Measurements from ENCODE around the gene MICAL3.

The MICAL3 gene

GRCh38 chr22:17838180-17838865, 186.0 kb downstream of the MICAL3 start:
- no peaks in the 10 kb centered on the region for H3K79me2 ChIP-seq
- H3K27me3 ChIP-seq (ENCODE audit: control insufficient read depth, insufficient read depth, low read length), result no peaks in the 10 kb centered on the region
- H3K9ac ChIP-seq, result no peak overlapping the region
- TF ChIP-seq CTCF (IDR thresholded peaks at IDR 0.05), result no peak
- no peaks in the 10 kb centered on the region for H3K36me3 ChIP-seq (ENCODE audit: control insufficient read depth, insufficient read depth, low read length)
- no peak overlapping the region for H3K4me2 ChIP-seq (ENCODE audit: low read length)
- no peaks in the 10 kb centered on the region for H3K9me3 ChIP-seq (ENCODE audit: control insufficient read depth, low read length)
- no peak overlapping the region for H3K27ac ChIP-seq
- no peak overlapping the region for H3K4me3 ChIP-seq (ENCODE audit: low read depth, low read length)
- no peaks in the 10 kb centered on the region for H3K4me1 ChIP-seq
- H2AFZ ChIP-seq, result no peak overlapping the region

DNA sequence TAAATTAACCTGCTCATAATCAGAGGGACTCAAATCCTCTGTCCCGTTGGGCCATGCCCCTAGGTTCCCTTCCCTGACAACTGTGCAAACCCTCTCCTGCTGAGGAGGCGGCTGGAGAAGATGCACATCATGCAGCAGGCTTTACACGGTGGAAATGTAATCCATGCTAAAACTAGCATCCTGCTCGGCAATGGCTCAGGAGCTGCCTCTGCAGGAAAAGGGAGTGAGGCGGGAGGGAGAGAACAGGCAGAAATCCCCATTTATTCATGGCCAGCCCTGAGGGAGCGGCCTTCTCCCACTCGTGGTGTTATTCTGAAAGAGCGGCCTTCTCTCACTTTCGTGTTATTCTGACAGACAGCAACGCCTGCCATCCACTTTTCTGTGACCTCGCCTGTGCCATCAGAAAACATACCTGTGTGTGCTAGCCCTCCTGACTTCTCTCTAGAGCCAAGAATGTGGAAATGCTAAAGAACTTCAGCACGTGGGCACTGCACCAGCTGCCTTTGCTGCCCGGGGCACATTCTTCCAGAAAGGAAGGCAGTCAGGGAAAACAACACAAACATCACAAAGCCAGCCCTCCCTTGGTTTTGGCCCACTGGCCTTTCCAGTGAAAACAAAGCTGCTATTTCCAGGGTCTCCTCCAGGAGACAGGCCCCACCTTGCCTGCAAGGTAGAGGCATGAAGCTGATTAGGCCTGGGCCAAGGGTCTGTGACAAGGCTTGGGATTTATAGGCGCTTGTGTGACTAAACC, 187.2 kb downstream of the MICAL3 start:
- Histone ChIP-seq H3K4me3 (ENCODE audit: low read depth, low read length) (no peak overlapping the region), H3K9ac (no peak overlapping the region), H3K4me2 (ENCODE audit: low read length) (no peak overlapping the region), H3K79me2 (no peaks in the 10 kb centered on the region), H3K4me1 (no peaks in the 10 kb centered on the region), H3K36me3 (ENCODE audit: control insufficient read depth, insufficient read depth, low read length) (no peaks in the 10 kb centered on the region), H3K27ac (no peak overlapping the region), H3K9me3 (ENCODE audit: control insufficient read depth, low read length) (no peaks in the 10 kb centered on the region), H2AFZ (no peak overlapping the region), H3K27me3 (ENCODE audit: control insufficient read depth, insufficient read depth, low read length) (no peaks in the 10 kb centered on the region)
- no peak for TF ChIP-seq CTCF (IDR thresholded peaks at IDR 0.05)

- TF ChIP-seq CTCF (IDR thresholded peaks at IDR 0.05), result no peak
- H3K4me3 ChIP-seq (ENCODE audit: low read depth, low read length), result no peak overlapping the region
- H3K4me2 ChIP-seq (ENCODE audit: low read length), result no peak overlapping the region
- no peak overlapping the region for H3K9ac ChIP-seq
- H3K4me1 ChIP-seq, result no peaks in the 10 kb centered on the region
- H3K79me2 ChIP-seq, result no peaks in the 10 kb centered on the region
- H2AFZ ChIP-seq, result no peak overlapping the region
- H3K36me3 ChIP-seq (ENCODE audit: control insufficient read depth, insufficient read depth, low read length), result no peaks in the 10 kb centered on the region
- H3K9me3 ChIP-seq (ENCODE audit: control insufficient read depth, low read length), result no peaks in the 10 kb centered on the region
- no peaks in the 10 kb centered on the region for H3K27me3 ChIP-seq (ENCODE audit: control insufficient read depth, insufficient read depth, low read length)
- H3K27ac ChIP-seq, result no peak overlapping the region
These were observed 189.1 kb downstream of the MICAL3 start for GRCh38 chr22:17835256-17835655.

GRCh38 chr22:17833489-17833888, 190.9 kb downstream of the MICAL3 start:
- no peak for TF ChIP-seq CTCF (IDR thresholded peaks at IDR 0.05)
- Histone ChIP-seq H3K36me3 (ENCODE audit: control insufficient read depth, insufficient read depth, low read length) (no peaks in the 10 kb centered on the region), H3K4me2 (ENCODE audit: low read length) (no peak overlapping the region), H3K27ac (no peak overlapping the region), H3K27me3 (ENCODE audit: control insufficient read depth, insufficient read depth, low read length) (no peaks in the 10 kb centered on the region), H3K9ac (no peak overlapping the region), H3K79me2 (no peaks in the 10 kb centered on the region), H2AFZ (no peak overlapping the region), H3K9me3 (ENCODE audit: control insufficient read depth, low read length) (no peaks in the 10 kb centered on the region), H3K4me3 (ENCODE audit: low read depth, low read length) (no peak overlapping the region), H3K4me1 (no peaks in the 10 kb centered on the region)
